HG03460 (cell line): ENCODE measurements around the gene BGLAP.

Source experiments
- ATAC-seq: cut with Tn5 transposase; IDR thresholded peaks from one replicate; pipeline ENCODE4 v1.9.1; 2021; ENCODE audit not compliant: unreplicated experiment

The BGLAP gene

GRCh38 chr1:156289857-156290256, 47.9 kb downstream of the BGLAP start:
- no peak for ATAC-seq

GRCh38 chr1:156291226-156292061, 49.5 kb downstream of the BGLAP start:
- ATAC-seq = no peak
